Transverse colon (tissue), 4 donors: Measurements from ENCODE around the gene CCNY. TPM values are rescaled to one million over a fixed set of nuclear protein-coding genes. Genes with fewer than 3 reads are reported as not detected.

ENCODE experiments used
- DNase-seq: peaks from one replicate; pipeline ENCODE4 v3.0.0-alpha.2; 2019
- H3K27ac ChIP-seq, 4 donors: fragments of 200-600 bp; sonication (generic); 2 replicates each; pipeline ENCODE4 v1.5.1; 2016 to 2018; ENCODE audit warnings: inconsistent platforms in 4 of 4
- H3K27me3 ChIP-seq: fragments of 200-600 bp; sonication (generic); 2 replicates; pipeline ENCODE4 v1.5.1; 2017; ENCODE audit warnings: inconsistent platforms
- H3K36me3 ChIP-seq, 4 donors: fragments of 200-600 bp; sonication (generic); 2 replicates each; pipeline ENCODE4 v1.5.1; 2017 to 2019; ENCODE audit warnings: inconsistent platforms in 4 of 4
- H3K4me1 ChIP-seq, 4 donors: fragments of 200-600 bp; sonication (generic); 2 replicates each; pipeline ENCODE4 v1.5.1; 2017 to 2020; ENCODE audit warnings: inconsistent platforms in 4 of 4
- H3K4me3 ChIP-seq, 4 donors: fragments of 200-600 bp; sonication (generic); 1 replicate in 1 of 4; 2 replicates in 3 of 4; pipeline versions ENCODE4 v1.5.1 to v1.6.1; 2017 to 2019; ENCODE audit warnings: inconsistent platforms in 4 of 4
- H3K9me3 ChIP-seq, 2 donors: fragments of 200-600 bp; sonication (generic); 2 replicates each; pipeline ENCODE4 v1.5.1; 2017 to 2019; ENCODE audit warnings: inconsistent platforms in 2 of 2
- CTCF ChIP-seq, 5 experiments: fragments of 200-600 bp in 3 of 5; fragments of 450-650 bp in 2 of 5; sonication (generic) in 3 of 5; IDR thresholded peaks; 1 replicate in 2 of 5; 2 replicates in 3 of 5; pipeline ENCODE4 v1.5.1; 2016 to 2017; ENCODE audit warnings: antibody characterized with exemption in 5 of 5, inconsistent platforms in 3 of 5, mild to moderate bottlenecking in 2 of 5, moderate library complexity in 1 of 5
- EP300 ChIP-seq: sonication (generic); formaldehyde crosslinking; IDR thresholded peaks from one replicate; pipeline ENCODE4 v1.6.1; 2017; ENCODE audit warnings: antibody characterized with exemption, low read depth
- POLR2A ChIP-seq: fragments of 450-650 bp; IDR thresholded peaks from one replicate; pipeline ENCODE4 v1.6.1; 2016; ENCODE audit warnings: antibody characterized with exemption, mild to moderate bottlenecking, moderate library complexity
- POLR2AphosphoS5 ChIP-seq, 3 donors: sonication (generic); formaldehyde crosslinking; IDR thresholded peaks; one replicate each; pipeline ENCODE4 v1.6.1; 2016; ENCODE audit warnings: antibody characterized with exemption in 3 of 3
- whole genome bisulfite sequencing, 2 donors: methylation state at CpG; one replicate each; pipeline ENCODE4 v1.1.5; 2018; ENCODE audit warnings: low coverage in 1 of 2; 5-methylcytosine and 5-hydroxymethylcytosine counted together
- in situ Hi-C, 4 donors: fragments of 200-750 bp; cut with MboI; loops; one replicate each; pipeline versions ENCODE4 v1.15.0 to v1.15.1; 2017; ENCODE audit warnings: low sequenced_read_pairs in 3 of 4, low pct_ligation_motif_present in 1 of 4, low pct_unique_long_range_greater_than_20kb in 1 of 4
- intact Hi-C: fragments of 100-400 bp; cut with DNase I; formaldehyde crosslinking; loops from one replicate; pipeline ENCODE4 v1.15.1; 2023; ENCODE audit warnings: low total_unique reads
- total RNA-seq, 4 donors: library from RNA; depleted of rRNA; stranded (reverse); fragments of >200 nt; gene quantifications; one replicate each; pipeline ENCODE4 v1.1.0, GENCODE V29; 2016

Gene CCNY
- total RNA-seq, 4 donors from 2014 or later, result 19.5 to 53.9 (median 41.4) TPM

DNA sequence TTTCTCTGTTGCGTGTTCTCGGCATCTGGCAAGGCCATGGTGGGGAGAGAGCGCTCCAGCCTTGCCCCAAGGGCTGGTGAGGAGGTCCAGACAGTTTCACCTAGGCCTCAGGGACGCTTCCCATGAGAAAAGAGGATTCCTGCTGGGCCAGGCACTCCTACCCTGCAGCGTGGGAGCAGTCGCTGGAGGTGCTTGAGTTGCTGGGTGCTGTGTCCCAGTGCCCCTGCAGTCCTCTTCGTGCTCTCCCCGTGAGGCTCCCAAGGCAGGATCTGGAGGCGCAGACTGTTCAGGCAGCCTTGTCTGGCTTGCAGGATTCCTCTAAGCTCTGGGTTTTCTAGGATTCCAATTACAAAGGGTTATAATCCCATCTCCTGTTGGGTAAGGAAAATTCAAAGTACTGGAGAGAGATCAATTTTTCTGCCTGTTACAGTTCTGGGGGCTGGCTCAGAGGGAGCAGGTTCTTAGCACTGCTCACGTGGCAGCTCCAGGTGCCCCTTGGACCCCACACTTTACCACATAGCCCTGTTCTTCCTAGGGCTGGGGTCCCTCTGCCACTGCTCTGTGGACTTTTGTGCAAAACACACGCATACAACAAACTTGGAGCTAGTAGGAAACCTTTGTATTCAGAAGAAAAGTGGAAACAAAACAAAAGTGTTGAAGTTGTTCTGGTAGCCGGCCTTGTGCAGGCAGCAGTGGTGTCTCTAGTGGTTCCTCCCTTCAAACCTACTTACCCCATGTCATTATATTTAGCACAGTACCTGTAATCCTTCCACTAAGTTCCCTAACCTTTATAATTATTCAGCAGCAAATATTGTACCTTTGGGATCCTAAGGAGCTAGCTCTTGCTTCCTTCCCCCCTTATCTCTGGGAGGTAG is 60.5 kb downstream of the CCNY start:
- no peak overlapping the region for H3K4me3 ChIP-seq
- WGBS, 2 donors, result 87% methylated on average over 12 of the region's 12 CpGs; no CpG with 5 or more reads in 1 of the 2 donors

GRCh38 chr10:35397953-35398352 is 61.6 kb downstream of the CCNY start:
- TF ChIP-seq CTCF (IDR thresholded peaks at IDR 0.05) (no peak), POLR2AphosphoS5 (IDR thresholded peaks at IDR 0.05) (no peak), EP300 (no peak), POLR2A (no peak)
- H3K9me3 ChIP-seq, result no peaks in the 10 kb centered on the region
- whole genome bisulfite sequencing, 2 donors, result 83% methylated on average over 4 of the region's 4 CpGs; no CpG with 5 or more reads in 1 of the 2 donors
- intact Hi-C loops (no loop called here), in situ Hi-C loops (no loop called here)
- H3K4me1 ChIP-seq, result peaks cover 0 to 37% (median 18%) of the 10 kb centered on the region in 4 donors
- no peak for DNase-seq
- H3K36me3 ChIP-seq, result no peaks in the 10 kb centered on the region
- no peak overlapping the region for H3K4me3 ChIP-seq
- H3K27ac ChIP-seq, result no peak overlapping the region
- no peaks in the 10 kb centered on the region for H3K27me3 ChIP-seq

More for the DNA sequence above, 60.5 kb downstream of the CCNY start:
- intact Hi-C loops, result no loop called here
- no peaks in the 10 kb centered on the region for H3K27me3 ChIP-seq
- H3K36me3 ChIP-seq, result no peaks in the 10 kb centered on the region
- TF ChIP-seq CTCF (IDR thresholded peaks at IDR 0.05) (no peak), EP300 (no peak), POLR2AphosphoS5 (IDR thresholded peaks at IDR 0.05) (no peak)
- DNase-seq, result no peak
- in situ Hi-C loops, result no loop called here
- H3K27ac ChIP-seq, result no peak overlapping the region
- peaks cover 0 to 37% (median 18%) of the 10 kb centered on the region in 4 donors for H3K4me1 ChIP-seq
- H3K9me3 ChIP-seq, result no peaks in the 10 kb centered on the region

- in situ Hi-C loops, result no loop called here
Measured at GRCh38 chr10:35398355-35398754, 62.0 kb downstream of the CCNY start.

DNA sequence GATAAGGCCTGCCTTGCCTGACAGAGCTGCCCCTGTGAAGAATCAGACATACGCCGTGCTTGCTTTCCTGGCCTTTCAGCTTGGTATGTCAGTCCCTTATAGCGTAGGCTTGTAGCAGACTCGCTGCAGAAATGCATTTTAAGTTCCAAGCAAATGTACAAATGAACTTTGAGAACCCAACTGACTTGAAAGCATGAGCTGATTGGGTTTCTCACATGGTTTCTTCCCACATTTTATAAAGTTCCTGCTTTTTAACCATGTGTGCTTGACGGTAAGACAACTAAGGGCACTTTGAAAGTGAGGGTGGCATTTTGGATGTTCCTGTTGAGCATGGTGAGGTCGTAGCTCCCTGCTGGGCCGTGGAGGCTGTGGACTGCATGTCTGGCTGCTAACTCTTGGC is 62.6 kb downstream of the CCNY start:
- intact Hi-C loops, result no loop called here
- in situ Hi-C loops, result no loop called here
- no peak overlapping the region for H3K27ac ChIP-seq
- TF ChIP-seq POLR2AphosphoS5 (IDR thresholded peaks at IDR 0.05), result no peak
- no peak for TF ChIP-seq POLR2A
- no peak for TF ChIP-seq EP300
- no peak for TF ChIP-seq CTCF (IDR thresholded peaks at IDR 0.05)
- H3K9me3 ChIP-seq, result no peaks in the 10 kb centered on the region
- whole genome bisulfite sequencing, 2 donors, result 92 to 100% methylated on average over 1 to 7 of the region's 7 CpGs
- no peak for DNase-seq
- no peak overlapping the region for H3K4me3 ChIP-seq
- H3K4me1 ChIP-seq, result peaks cover 0 to 34% (median 18%) of the 10 kb centered on the region in 4 donors
- no peaks in the 10 kb centered on the region for H3K27me3 ChIP-seq
- H3K36me3 ChIP-seq, result no peaks in the 10 kb centered on the region

More at GRCh38 chr10:35398355-35398754, 62.0 kb downstream of the CCNY start:
- intact Hi-C loops, result no loop called here
- no peak for DNase-seq
- H3K9me3 ChIP-seq, result no peaks in the 10 kb centered on the region
- no peaks in the 10 kb centered on the region for H3K27me3 ChIP-seq
- 71 to 78% methylated on average over 1 to 8 of the region's 8 CpGs for WGBS, 2 donors
- H3K27ac ChIP-seq, result no peak overlapping the region
- H3K4me1 ChIP-seq, result peaks cover 0 to 37% (median 18%) of the 10 kb centered on the region in 4 donors
- H3K36me3 ChIP-seq, result no peaks in the 10 kb centered on the region
- no peak overlapping the region for H3K4me3 ChIP-seq
- TF ChIP-seq POLR2AphosphoS5 (IDR thresholded peaks at IDR 0.05) (no peak), CTCF (IDR thresholded peaks at IDR 0.05) (no peak), POLR2A (no peak)
